GM10847 (cell line): ENCODE data around the gene CDH8.

Experiments used
- POLR2A ChIP-seq: IDR thresholded peaks from 2 replicates; pipeline ENCODE4 v1.6.1; 2011; ENCODE audit not compliant: insufficient read length; ENCODE audit errors: extremely low read depth

CDH8 gene

DNA sequence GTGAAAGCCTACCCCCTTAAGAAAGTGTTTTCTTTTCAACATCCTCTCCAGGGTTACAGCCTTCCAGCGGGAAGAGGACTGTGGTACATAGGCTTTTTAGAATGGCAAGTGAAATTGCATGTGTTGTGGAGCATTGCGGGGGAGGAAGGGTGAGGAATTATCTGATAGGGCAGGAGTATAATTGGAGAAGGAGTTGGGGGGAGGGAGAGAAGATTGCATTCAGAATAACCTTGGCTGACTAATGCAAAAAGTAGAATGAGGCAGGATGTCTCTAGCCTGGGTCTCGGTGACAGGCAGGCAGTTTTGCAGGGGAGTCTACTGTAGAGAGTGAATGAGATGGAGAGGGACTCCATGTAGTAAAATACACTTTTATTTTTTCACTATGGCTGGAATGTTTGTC, 2.4 kb upstream of the CDH8 start:
- TF ChIP-seq POLR2A: no peak

DNA sequence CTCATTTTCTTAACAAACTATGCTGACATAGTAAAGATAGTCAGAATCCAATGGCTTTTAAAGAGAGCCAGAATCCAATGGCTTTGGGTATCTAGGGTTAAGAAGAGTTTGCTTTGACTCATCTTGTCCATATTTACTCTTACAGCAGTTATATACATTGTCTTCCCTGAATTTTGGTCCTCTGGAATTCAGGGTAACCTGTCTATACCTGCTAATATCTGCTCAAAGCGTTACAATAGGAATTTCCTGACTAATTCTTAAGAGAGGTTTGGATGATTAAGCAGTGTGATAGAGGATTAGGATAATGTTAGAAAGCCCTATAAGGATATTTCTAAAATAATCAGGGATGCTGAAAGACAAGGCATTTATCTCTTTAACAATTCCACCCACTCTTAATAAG, 2.0 kb upstream of the CDH8 start:
- TF ChIP-seq POLR2A: no peak

DNA sequence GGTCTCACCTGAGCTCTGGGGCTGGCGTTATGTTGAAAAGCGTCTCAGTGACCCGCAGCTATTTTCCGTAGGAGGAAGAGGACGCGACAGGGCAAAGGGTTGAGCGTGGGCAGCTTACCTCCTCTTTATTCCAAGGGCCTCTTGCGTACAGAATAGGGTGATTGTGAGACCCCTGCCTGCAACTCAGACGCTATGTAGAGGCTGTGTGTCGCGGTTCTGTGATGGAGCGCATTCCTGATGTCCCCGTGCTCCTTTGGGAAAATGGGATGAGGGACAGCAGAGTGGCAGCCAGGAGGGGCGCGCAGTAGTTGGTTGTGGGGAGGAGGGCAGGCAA, 531 bp upstream of the CDH8 start:
- TF ChIP-seq POLR2A: no peak

DNA sequence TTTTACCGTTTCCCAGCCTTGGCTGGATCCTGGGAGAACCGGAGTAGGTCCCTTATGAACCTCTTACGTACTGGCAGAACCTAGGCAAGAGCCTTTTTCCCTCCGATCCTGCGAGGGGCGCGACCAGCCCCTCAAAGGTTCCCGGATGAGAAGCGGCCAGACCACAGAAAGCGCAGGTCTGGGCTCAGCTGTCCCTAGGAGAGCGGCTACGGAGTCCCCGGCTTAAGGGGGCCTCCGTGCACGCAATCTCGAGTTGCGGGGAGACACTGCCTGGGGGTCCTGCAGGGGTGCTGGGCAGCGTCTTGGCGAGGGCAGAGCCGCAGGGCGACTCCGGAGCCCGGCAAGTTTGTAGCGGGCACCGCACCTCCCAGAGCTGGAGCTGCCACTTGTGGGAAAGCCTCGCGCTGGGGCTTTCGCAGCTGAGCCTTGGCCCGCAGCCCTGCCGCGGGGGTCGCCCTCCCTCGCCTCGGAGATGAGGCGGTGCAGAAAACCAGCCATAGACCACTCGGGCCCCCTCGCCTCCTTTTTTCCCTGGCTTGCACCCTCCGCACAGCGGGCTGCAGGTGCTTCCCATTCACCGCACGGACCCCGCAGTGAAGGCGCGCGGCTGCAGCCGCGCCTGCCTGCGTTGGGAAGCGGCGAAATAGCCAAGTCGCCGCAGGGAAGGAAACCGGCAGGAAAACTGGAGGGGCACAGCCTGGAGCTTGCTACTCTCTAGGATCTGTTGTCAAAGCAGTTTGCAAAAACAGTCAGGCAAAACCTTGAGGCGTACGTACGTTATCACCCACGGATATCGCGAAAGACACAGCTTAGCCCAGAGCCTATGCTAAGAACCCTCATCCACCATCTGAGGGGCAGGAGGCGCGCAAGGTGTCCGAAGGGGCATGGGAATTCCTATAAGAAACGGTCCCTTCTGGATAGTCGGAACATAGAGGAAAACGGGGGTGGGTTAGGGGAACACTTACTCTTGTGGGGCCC, 834 bp downstream of the CDH8 start:
- no peak for TF ChIP-seq POLR2A

DNA sequence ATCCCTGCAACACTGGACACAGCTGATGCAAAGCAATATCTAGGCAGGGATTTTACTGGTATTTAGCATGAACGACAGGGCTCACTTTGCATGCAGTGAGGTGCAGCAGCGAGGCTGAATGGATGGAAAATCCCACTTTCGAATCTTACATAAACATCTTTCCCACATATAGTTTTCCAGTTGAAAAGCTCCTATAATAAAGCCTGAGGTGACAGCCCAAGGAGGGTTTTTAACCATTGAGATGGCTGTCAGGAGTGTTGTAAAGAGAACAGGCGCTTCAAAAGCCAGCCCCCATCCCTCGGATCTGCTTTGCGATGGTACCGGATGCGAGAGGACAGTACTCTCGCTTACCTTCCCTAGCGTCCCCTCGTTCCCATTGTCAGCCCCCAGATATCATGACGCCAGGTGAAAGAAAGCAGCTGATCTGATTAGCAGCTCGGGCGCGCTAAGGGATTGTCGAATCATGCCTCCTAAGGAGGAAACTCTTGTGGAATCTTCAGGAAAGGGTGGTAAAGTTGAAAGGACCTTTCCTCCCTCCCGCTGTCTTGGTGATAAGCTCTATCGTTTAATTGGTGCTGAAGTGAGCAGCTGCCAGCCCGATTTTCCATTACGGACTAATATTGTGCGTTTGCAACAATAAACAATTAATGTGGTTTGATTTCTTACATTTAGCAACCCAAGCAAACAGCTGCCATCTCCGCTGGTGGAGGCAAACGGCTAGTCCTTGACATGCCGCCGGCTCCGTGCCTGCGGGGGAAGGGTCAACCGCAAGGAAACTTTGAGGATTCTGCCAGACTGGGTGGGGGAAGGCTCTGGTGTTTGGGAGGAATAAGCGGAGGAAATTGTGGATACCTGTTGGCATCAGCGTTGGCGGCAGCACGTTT, 1.8 kb downstream of the CDH8 start:
- no peak for TF ChIP-seq POLR2A

DNA sequence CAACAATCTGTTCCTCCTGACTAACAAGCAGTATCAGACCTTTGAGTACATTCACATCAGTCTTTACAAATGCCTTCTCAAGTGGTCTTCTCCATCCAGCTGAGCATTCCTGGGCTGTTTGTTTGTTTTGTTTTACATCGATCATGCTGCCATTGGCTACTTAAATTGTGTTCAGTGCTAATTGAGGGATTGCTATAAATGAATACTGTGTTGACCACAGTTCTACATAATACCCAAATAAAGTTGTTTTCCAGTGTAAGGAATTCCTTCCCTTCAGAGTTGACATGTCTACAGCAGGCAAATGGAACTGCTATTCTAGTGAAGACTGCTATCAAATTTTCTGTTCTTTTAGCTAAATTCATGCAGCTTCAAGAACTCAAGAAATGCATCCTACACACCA, 3.2 kb downstream of the CDH8 start:
- no peak for TF ChIP-seq POLR2A

DNA sequence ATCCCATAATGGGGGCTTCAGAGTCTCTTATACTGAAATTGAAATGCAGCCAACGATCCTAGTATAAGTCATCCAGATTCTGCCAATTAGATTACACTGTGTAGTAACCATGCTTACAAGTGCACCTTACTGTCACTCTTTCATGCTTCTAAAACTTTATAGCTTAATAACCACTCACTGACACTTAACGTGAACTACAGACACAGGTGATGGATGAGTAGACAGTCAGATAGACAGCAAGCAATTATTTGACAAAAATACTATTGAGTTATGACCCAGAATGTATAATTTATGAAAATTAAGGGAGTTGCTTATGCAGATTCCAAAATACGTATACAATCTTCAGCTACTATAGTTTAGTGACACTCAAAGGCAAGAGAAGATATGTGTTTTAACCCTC, 6.3 kb downstream of the CDH8 start:
- no peak for TF ChIP-seq POLR2A

DNA sequence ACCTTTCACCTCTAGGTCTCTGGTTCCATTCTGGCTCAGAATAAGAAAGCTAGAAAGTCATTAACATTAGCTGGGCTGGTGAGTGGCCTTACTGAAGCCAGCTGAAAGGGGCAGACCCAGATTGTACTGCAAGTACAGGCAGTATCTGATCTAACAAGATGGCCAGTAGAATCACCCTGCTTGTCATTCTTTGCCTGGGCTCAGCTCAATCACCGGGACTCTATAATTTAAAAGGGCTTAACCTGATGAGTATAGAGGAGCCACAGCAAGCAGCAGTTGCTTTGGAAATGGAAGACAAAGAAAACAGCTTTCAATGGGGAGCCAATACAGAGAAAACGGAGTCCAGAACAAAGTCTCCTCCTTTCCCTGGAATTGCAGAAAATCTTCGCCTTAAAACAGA, 13.6 kb downstream of the CDH8 start:
- no peak for TF ChIP-seq POLR2A

DNA sequence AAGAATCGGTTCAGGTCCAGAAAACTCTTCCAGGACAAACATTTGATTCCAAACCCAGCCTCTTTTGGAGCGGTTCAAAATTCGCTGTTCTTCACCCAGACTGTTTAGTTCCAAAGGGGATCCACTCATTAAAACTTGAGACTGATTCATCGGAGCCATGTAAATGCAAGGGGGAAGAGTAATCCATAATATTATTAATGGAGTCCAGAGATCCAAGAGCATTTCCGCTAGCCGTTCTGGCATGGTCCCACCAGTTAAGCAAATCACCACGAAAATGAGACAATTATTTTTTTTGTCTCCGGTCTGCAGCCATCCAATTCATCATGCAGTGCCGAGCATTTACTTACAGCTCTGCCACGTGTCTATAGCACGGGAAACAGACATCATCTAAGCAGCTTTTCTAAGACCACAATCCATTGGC, 15.1 kb downstream of the CDH8 start:
- no peak for TF ChIP-seq POLR2A

DNA sequence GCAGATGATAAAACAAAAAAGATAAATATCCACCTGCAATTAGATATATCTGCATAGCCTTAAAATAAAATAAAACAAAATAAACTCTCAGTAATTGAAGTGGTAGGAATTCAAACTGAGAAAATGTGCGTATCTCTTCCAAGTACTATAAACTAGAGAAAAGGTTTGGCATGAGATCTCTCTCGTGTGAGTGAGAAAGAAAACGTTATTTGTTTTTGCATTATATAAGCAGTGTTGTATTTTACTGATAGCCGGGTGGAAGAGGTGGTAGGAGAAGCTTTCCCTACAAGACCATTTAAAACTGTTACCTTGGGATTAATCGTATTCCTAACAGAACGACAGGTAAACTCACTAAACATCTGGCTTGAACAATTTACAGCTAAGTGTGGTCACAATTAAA, 15.6 kb downstream of the CDH8 start:
- TF ChIP-seq POLR2A: no peak

DNA sequence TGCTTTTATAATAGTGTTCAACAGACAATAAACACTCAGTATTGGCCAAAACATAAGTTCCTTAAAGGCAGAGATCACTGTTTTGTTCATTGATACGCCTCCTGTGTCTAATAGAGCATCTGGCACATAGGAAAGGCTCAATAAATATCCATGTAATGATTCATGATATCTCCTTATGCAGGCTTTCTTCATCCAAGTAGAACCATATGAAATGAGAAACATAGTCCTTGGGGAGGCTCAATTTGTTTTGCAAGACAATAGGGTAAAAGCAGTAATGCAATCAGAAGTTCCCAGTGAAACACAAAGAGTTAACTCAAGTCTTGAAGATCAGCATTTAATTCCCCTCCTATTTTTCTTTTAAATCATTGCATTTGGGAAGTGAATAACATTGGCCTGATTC, 16.4 kb downstream of the CDH8 start:
- no peak for TF ChIP-seq POLR2A

DNA sequence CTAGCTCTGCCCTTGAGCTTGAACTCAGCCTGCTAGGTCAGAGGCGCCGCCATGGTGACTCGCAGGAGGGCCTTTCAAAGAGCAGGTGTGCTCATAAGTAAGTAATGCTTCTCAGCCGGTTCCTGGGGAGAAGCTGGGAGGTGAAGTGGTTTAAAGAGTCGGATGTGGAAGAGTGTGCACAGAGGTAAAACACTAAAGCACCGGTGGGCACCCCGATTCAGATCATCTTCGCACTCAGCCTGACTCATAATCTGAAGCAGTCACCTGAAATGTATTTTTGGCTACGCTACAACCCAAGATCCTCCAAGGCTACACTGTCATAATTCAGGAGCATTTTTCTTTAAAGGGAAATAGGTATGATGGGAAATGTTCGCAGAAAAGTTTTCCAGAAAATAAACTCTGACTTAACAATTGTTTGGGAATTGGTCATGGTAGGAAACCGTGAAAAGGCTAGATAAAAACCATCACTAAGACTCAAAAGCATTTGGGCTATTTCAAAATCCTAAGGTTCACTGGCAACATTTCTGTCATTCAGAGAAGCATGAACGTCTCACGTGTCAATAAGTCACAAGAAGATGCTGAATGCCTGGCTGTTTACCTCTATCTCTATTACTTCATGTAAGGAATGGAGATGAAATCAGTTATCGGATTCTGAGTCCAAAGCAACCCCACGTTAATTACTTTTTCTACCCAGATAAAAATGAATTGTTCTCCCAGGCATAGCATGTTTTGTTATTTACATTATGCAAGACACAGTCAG, 17.8 kb downstream of the CDH8 start:
- TF ChIP-seq POLR2A: no peak

DNA sequence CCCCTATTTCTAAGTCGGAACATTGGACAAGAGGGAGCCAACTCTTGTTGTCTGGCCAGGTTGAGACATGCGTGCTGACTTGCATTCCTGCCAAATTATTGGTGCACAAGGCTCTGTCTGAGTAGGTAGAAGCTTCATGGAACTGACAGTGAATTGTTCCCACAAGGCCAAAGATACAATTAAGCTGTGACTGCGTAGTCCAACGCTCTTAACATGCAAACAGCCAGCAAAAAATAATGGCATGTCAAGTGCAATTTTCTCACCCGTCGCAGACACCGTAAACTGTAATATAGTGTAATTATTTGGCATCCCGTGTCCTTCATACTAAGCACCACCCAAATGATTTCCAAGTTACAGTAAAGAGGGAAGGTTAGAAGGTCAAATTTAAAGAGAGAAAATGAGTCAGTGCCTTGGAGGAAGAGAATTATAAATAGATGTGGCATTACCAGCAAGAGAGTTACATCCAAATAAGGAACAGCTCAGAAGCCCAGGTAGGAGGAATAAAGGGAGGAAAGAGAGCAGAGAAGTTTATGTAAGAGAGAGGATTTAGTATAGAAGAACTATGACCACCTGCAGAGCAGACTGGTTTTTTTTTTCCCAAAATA, 21.8 kb downstream of the CDH8 start:
- TF ChIP-seq POLR2A: no peak

DNA sequence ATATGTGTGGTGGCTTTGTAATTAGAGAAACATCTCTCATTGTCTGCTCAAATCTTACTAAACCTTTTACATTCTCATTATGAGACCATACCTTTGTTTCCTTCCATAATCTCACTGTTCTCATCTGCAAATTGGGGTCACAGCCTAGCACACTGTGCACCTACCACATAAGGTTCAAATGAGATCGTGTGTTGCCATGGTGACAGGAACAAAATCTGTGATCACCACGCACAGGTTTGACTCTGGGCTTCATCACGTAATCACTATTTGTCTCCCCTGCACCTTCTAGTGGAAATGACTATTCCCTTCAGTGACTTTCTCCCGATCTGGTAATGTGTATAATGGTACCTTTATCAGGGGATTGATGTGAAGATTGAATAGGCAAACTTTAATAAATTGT, 26.1 kb downstream of the CDH8 start:
- no peak for TF ChIP-seq POLR2A

DNA sequence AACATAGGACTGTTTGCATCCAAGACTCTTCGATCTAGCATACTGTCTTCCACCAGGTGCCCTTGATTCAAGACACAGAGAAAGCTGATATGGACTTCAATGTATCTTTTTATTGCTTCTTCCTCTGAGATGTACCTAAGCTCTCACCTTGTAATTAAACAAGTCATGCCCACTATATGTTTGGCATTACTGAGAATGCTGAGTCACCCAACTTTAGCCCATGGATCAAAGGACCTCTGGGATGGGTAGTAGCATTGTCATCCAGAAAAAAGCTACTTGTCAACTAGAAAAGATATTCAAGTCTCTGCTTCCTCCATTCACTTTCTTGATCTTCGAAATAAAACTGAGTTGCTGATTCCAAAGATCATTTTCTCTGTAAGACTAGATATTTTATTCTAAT, 37.8 kb downstream of the CDH8 start:
- no peak for TF ChIP-seq POLR2A
